ENCODE measurements around the gene RIMBP2. TPM values are rescaled to one million over a fixed set of nuclear protein-coding genes. Genes with fewer than 3 reads are reported as not detected.

Gene RIMBP2
- total RNA-seq, 1 donor from 2014 or later, result 20.5 TPM

- H3K9me3 Mint-ChIP-seq (ENCODE audit: unreplicated experiment), result peaks cover 9% of the 10 kb centered on the region
- no peak overlapping the region for H3K27ac Mint-ChIP-seq (ENCODE audit: unreplicated experiment)
- no peak overlapping the region for H3K4me3 Mint-ChIP-seq (ENCODE audit: unreplicated experiment)
- no peak for TF ChIP-seq CTCF (IDR thresholded peaks at IDR 0.05; ENCODE audit: partially characterized antibody, unreplicated experiment)
- H3K36me3 Mint-ChIP-seq (ENCODE audit: unreplicated experiment), result peaks cover 14% of the 10 kb centered on the region
- peaks cover 2% of the 10 kb centered on the region for H3K4me1 Mint-ChIP-seq (ENCODE audit: low read depth, unreplicated experiment)
- no peak for DNase-seq
- peaks cover 6% of the 10 kb centered on the region for H3K27me3 Mint-ChIP-seq (ENCODE audit: unreplicated experiment)
Measured at GRCh38 chr12:130494736-130495135, 221.4 kb downstream of the RIMBP2 start.

GRCh38 chr12:130493951-130494350 is 222.1 kb downstream of the RIMBP2 start:
- Mint-ChIP-seq H3K36me3 (ENCODE audit: unreplicated experiment) (peaks cover 17% of the 10 kb centered on the region), H3K27ac (ENCODE audit: unreplicated experiment) (no peak overlapping the region), H3K27me3 (ENCODE audit: unreplicated experiment) (peaks cover 6% of the 10 kb centered on the region), H3K4me1 (ENCODE audit: low read depth, unreplicated experiment) (peaks cover 2% of the 10 kb centered on the region), H3K4me3 (ENCODE audit: unreplicated experiment) (no peak overlapping the region), H3K9me3 (ENCODE audit: unreplicated experiment) (peaks cover 9% of the 10 kb centered on the region)
- no peak for DNase-seq
- TF ChIP-seq CTCF (IDR thresholded peaks at IDR 0.05; ENCODE audit: partially characterized antibody, unreplicated experiment), result no peak

GRCh38 chr12:130491421-130492357 is 224.4 kb downstream of the RIMBP2 start:
- Mint-ChIP-seq H3K9me3 (ENCODE audit: unreplicated experiment) (peaks cover 9% of the 10 kb centered on the region), H3K27me3 (ENCODE audit: unreplicated experiment) (no peaks in the 10 kb centered on the region), H3K36me3 (ENCODE audit: unreplicated experiment) (peaks cover 10% of the 10 kb centered on the region), H3K4me1 (ENCODE audit: low read depth, unreplicated experiment) (no peaks in the 10 kb centered on the region), H3K27ac (ENCODE audit: unreplicated experiment) (no peak overlapping the region), H3K4me3 (ENCODE audit: unreplicated experiment) (no peak overlapping the region)
- TF ChIP-seq CTCF (IDR thresholded peaks at IDR 0.05; ENCODE audit: partially characterized antibody, unreplicated experiment), result no peak
- DNase-seq, result no peak

- peaks cover 9% of the 10 kb centered on the region for H3K9me3 Mint-ChIP-seq (ENCODE audit: unreplicated experiment)
- no peak overlapping the region for H3K27ac Mint-ChIP-seq (ENCODE audit: unreplicated experiment)
- DNase-seq, result no peak
- peaks cover 10% of the 10 kb centered on the region for H3K36me3 Mint-ChIP-seq (ENCODE audit: unreplicated experiment)
- no peaks in the 10 kb centered on the region for H3K4me1 Mint-ChIP-seq (ENCODE audit: low read depth, unreplicated experiment)
- H3K4me3 Mint-ChIP-seq (ENCODE audit: unreplicated experiment), result no peak overlapping the region
- no peak for TF ChIP-seq CTCF (IDR thresholded peaks at IDR 0.05; ENCODE audit: partially characterized antibody, unreplicated experiment)
- H3K27me3 Mint-ChIP-seq (ENCODE audit: unreplicated experiment), result peaks cover 4% of the 10 kb centered on the region
Measured at GRCh38 chr12:130490674-130491073, 225.4 kb downstream of the RIMBP2 start.

- peaks cover 9% of the 10 kb centered on the region for H3K9me3 Mint-ChIP-seq (ENCODE audit: unreplicated experiment)
- no peaks in the 10 kb centered on the region for H3K4me1 Mint-ChIP-seq (ENCODE audit: low read depth, unreplicated experiment)
- no peak for TF ChIP-seq CTCF (IDR thresholded peaks at IDR 0.05; ENCODE audit: partially characterized antibody, unreplicated experiment)
- H3K27me3 Mint-ChIP-seq (ENCODE audit: unreplicated experiment), result peaks cover 4% of the 10 kb centered on the region
- no peak overlapping the region for H3K4me3 Mint-ChIP-seq (ENCODE audit: unreplicated experiment)
- H3K36me3 Mint-ChIP-seq (ENCODE audit: unreplicated experiment), result peaks cover 5% of the 10 kb centered on the region
- H3K27ac Mint-ChIP-seq (ENCODE audit: unreplicated experiment), result no peak overlapping the region
- DNase-seq, result no peak
Measured at GRCh38 chr12:130489293-130489692, 226.8 kb downstream of the RIMBP2 start.

Measured in glutamatergic neuron (in vitro differentiated cells).